Heart left ventricle (tissue), 13 donors: ENCODE data around the gene RAB6B.

ENCODE experiments used
- POLR2A ChIP-seq, 2 donors: fragments of 450-650 bp; IDR thresholded peaks; one replicate each; pipeline ENCODE4 v1.6.1; 2017; ENCODE audit warnings: antibody characterized with exemption in 2 of 2, mild to moderate bottlenecking in 2 of 2, moderate library complexity in 2 of 2
- TF ChIP-seq, protein P1 (sequence below), 12 donors: fragments of 200-600 bp; sonication (generic) in 4 of 12; IDR thresholded peaks; one replicate each; pipeline versions ENCODE4 v1.5.0 to v1.8.0; 2018 to 2022; ENCODE audit warnings: antibody characterized with exemption in 12 of 12, mild to moderate bottlenecking in 5 of 12
- donor health status: ischemic (EF 13 %, LVEDD 7.1; RV severe dilation, severe dysfunction).
- donor health status: DM: no; HTN: yes; CAD: no.
- donor health status: DM: no; HTN: no; CAD: no.
- donor health status: ischemic (EF 25% LVEDD 6.9; RV normal size, moderate dysfunction).
- donor health status: ischemic (EF 25% LVEDD 5.7; RV mildly dilated, moderate dysfunction).
- donor health status: ischemic (EF 35%, LVEDD 5.7; RV mildly dilated, moderate dysfunction).
- donor health status: nonischemic (EF 11% LVEDD 7.7; RV severe dilation, severe dysfunction).
- donor health status: DM: yes; HTN: yes; CAD: no.
- donor health status: PGD.
- donor health status: ischemic (EF 29% LVEDD 5.4; RV normal size, mild dysfunction).
- donor health status: nonischemic (EF 23%, LVEDD 6.1; RV moderate dilation, normal function).

GRCh38 chr3:133830071-133830470 lies 65.6 kb downstream of the RAB6B start:
- TF ChIP-seq, protein P1, sequence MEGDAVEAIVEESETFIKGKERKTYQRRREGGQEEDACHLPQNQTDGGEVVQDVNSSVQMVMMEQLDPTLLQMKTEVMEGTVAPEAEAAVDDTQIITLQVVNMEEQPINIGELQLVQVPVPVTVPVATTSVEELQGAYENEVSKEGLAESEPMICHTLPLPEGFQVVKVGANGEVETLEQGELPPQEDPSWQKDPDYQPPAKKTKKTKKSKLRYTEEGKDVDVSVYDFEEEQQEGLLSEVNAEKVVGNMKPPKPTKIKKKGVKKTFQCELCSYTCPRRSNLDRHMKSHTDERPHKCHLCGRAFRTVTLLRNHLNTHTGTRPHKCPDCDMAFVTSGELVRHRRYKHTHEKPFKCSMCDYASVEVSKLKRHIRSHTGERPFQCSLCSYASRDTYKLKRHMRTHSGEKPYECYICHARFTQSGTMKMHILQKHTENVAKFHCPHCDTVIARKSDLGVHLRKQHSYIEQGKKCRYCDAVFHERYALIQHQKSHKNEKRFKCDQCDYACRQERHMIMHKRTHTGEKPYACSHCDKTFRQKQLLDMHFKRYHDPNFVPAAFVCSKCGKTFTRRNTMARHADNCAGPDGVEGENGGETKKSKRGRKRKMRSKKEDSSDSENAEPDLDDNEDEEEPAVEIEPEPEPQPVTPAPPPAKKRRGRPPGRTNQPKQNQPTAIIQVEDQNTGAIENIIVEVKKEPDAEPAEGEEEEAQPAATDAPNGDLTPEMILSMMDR (IDR thresholded peaks at IDR 0.05): no peak
- no peak for TF ChIP-seq POLR2A (IDR thresholded peaks at IDR 0.05)
